SK-N-SH treated with all-trans-retinoic acid at 6 μM for 48 hours (cell line): Measurements from ENCODE around the gene FAM114A1.

ENCODE experiments used
- CREB5 ChIP-seq: fragments of 250-450 bp; sonication (Bioruptor Pico); IDR thresholded peaks from 2 replicates; pipeline ENCODE4 v1.5.1; 2020; ENCODE audit warnings: low read depth, mild to moderate bottlenecking, moderate library complexity
- POU6F1 ChIP-seq: fragments of 250-450 bp; sonication (Bioruptor Pico); IDR thresholded peaks from 2 replicates; pipeline ENCODE4 v1.8.0; 2021; ENCODE audit warnings: low read depth, mild to moderate bottlenecking, moderate library complexity, borderline replicate concordance
- SNAI2 ChIP-seq: fragments of 250-450 bp; sonication (Bioruptor Pico); IDR thresholded peaks from 2 replicates; pipeline ENCODE4 v1.5.0; 2020; ENCODE audit warnings: mild to moderate bottlenecking, moderate library complexity
- TCF4 ChIP-seq: fragments of 250-450 bp; sonication (Bioruptor Pico); IDR thresholded peaks from 2 replicates; pipeline ENCODE4 v1.8.0; 2021; ENCODE audit warnings: mild to moderate bottlenecking, moderate library complexity, borderline replicate concordance
- TOX ChIP-seq: fragments of 250-450 bp; sonication (Bioruptor Pico); IDR thresholded peaks from 2 replicates; pipeline ENCODE4 v1.8.0; 2021; ENCODE audit warnings: mild to moderate bottlenecking, moderate library complexity, borderline replicate concordance
- ZFP3 ChIP-seq: fragments of 250-450 bp; sonication (Bioruptor Pico); IDR thresholded peaks from 2 replicates; pipeline ENCODE4 v1.5.0; 2020; ENCODE audit warnings: mild to moderate bottlenecking, moderate library complexity
- ZFP30 ChIP-seq: fragments of 450-650 bp; formaldehyde crosslinking; IDR thresholded peaks from 2 replicates; pipeline ENCODE4 v1.5.0; 2022; ENCODE audit warnings: mild to moderate bottlenecking, moderate library complexity
- ZNF8 ChIP-seq: fragments of 450-650 bp; formaldehyde crosslinking; IDR thresholded peaks from 2 replicates; pipeline ENCODE4 v1.5.0; 2020; ENCODE audit warnings: mild to moderate bottlenecking, moderate library complexity

GRCh38 chr4:38909015-38909414 is 41.4 kb downstream of the FAM114A1 start:
- TF ChIP-seq ZFP30 (CRISPR knock-in tag) (no peak), TCF4 (CRISPR knock-in tag) (no peak), CREB5 (CRISPR knock-in tag) (no peak), SNAI2 (CRISPR knock-in tag) (no peak), TOX (CRISPR knock-in tag) (no peak), POU6F1 (CRISPR knock-in tag) (no peak), ZFP3 (no peak), ZNF8 (CRISPR knock-in tag) (no peak)
